ENCODE data around the gene GPR4. TPM values are rescaled to one million over a fixed set of nuclear protein-coding genes. Genes with fewer than 3 reads are reported as not detected.
A peak's percentile ranks its signal among the peaks of the same experiment; 100 is the strongest.
"Not testable (repeated sequence)": the region's sequence is repeated elsewhere in the genome, so short reads cannot be mapped to it uniquely, and the experiment has no call there.

The GPR4 gene
- total RNA-seq, 1 experiment from 2014 or later, result not detected

- H3K4me1 ChIP-seq (replicated peaks), result peaks cover 42% of the 10 kb centered on the region
- H3K27ac ChIP-seq, result no peak overlapping the region
- no peak for DNase-seq (ENCODE audit: low read depth in 1 of 2, low spot score in 2 of 2)
- no peaks in the 10 kb centered on the region for H3K9me3 ChIP-seq (replicated peaks)
- H3K4me3 ChIP-seq, result no peak overlapping the region
- peaks cover 19% of the 10 kb centered on the region for H3K36me3 ChIP-seq
- no peaks in the 10 kb centered on the region for H3K27me3 ChIP-seq (replicated peaks)
Measured at GRCh38 chr19:45636902-45637301, 34.9 kb upstream of the GPR4 start.

- no peak overlapping the region for H3K4me3 ChIP-seq
- DNase-seq (ENCODE audit: low read depth in 1 of 2, low spot score in 2 of 2), result no peak
- no peaks in the 10 kb centered on the region for H3K9me3 ChIP-seq (replicated peaks)
Measured at GRCh38 chr19:45636275-45636674, 34.3 kb upstream of the GPR4 start.

GRCh38 chr19:45632468-45633196, 30.6 kb upstream of the GPR4 start:
- Histone ChIP-seq H3K27ac (peak overlapping the region; percentile 48), H3K4me1 (replicated peaks) (peaks cover 34% of the 10 kb centered on the region), H3K4me3 (no peak overlapping the region), H3K36me3 (peaks cover 38% of the 10 kb centered on the region), H3K9me3 (replicated peaks) (no peaks in the 10 kb centered on the region), H3K27me3 (replicated peaks) (no peaks in the 10 kb centered on the region)
- DNase-seq (ENCODE audit: low read depth in 1 of 2, low spot score in 2 of 2), result peak; percentile 81 to 92

More at GRCh38 chr19:45636275-45636674, 34.3 kb upstream of the GPR4 start:
- peaks cover 19% of the 10 kb centered on the region for H3K36me3 ChIP-seq
- H3K4me1 ChIP-seq (replicated peaks), result peaks cover 42% of the 10 kb centered on the region
- no peaks in the 10 kb centered on the region for H3K27me3 ChIP-seq (replicated peaks)
- H3K27ac ChIP-seq, result no peak overlapping the region

GRCh38 chr19:45630463-45630862, 28.5 kb upstream of the GPR4 start:
- Histone ChIP-seq H3K36me3 (peaks cover 52% of the 10 kb centered on the region), H3K4me3 (no peak overlapping the region), H3K9me3 (replicated peaks) (no peaks in the 10 kb centered on the region), H3K27ac (peak overlapping the region; percentile 92), H3K4me1 (replicated peaks) (peaks cover 34% of the 10 kb centered on the region), H3K27me3 (replicated peaks) (no peaks in the 10 kb centered on the region)
- DNase-seq (ENCODE audit: low read depth in 1 of 2, low spot score in 2 of 2), result peak; percentile 76 to 95

GRCh38 chr19:45629704-45630103, 27.7 kb upstream of the GPR4 start:
- H3K9me3 ChIP-seq (replicated peaks), result no peaks in the 10 kb centered on the region
- peaks cover 59% of the 10 kb centered on the region for H3K36me3 ChIP-seq
- H3K27me3 ChIP-seq (replicated peaks), result no peaks in the 10 kb centered on the region
- peaks cover 34% of the 10 kb centered on the region for H3K4me1 ChIP-seq (replicated peaks)
- H3K4me3 ChIP-seq, result no peak overlapping the region
- peak overlapping the region; percentile 92 for H3K27ac ChIP-seq
- DNase-seq (ENCODE audit: low read depth in 1 of 2, low spot score in 2 of 2), result no peak

- H3K27me3 ChIP-seq (replicated peaks); DNase-seq (ENCODE audit: low read depth in 1 of 2, low spot score in 2 of 2); H3K9me3 ChIP-seq (replicated peaks); H3K4me3 ChIP-seq; H3K27ac ChIP-seq: not testable (repeated sequence)
- H3K36me3 ChIP-seq, result peaks cover 71% of the 10 kb centered on the region
- peaks cover 34% of the 10 kb centered on the region for H3K4me1 ChIP-seq (replicated peaks)
Measured at GRCh38 chr19:45628219-45628618, 26.2 kb upstream of the GPR4 start.

- H3K9me3 ChIP-seq (replicated peaks), result no peaks in the 10 kb centered on the region
- peaks cover 84% of the 10 kb centered on the region for H3K36me3 ChIP-seq
- DNase-seq (ENCODE audit: low read depth in 1 of 2, low spot score in 2 of 2), result no peak
- no peak overlapping the region for H3K4me3 ChIP-seq
- no peaks in the 10 kb centered on the region for H3K27me3 ChIP-seq (replicated peaks)
- H3K4me1 ChIP-seq (replicated peaks), result no peaks in the 10 kb centered on the region
- no peak overlapping the region for H3K27ac ChIP-seq
Measured at GRCh38 chr19:45623984-45624383, 22.0 kb upstream of the GPR4 start.

GRCh38 chr19:45621976-45622503, 20.0 kb upstream of the GPR4 start:
- Histone ChIP-seq H3K4me3 (no peak overlapping the region), H3K27me3 (replicated peaks) (no peaks in the 10 kb centered on the region), H3K4me1 (replicated peaks) (no peaks in the 10 kb centered on the region), H3K27ac (no peak overlapping the region), H3K9me3 (replicated peaks) (no peaks in the 10 kb centered on the region), H3K36me3 (peaks cover 80% of the 10 kb centered on the region)
- DNase-seq (ENCODE audit: low read depth in 1 of 2, low spot score in 2 of 2), result no peak

GRCh38 chr19:45621389-45621788, 19.4 kb upstream of the GPR4 start:
- Histone ChIP-seq H3K9me3 (replicated peaks) (no peaks in the 10 kb centered on the region), H3K27me3 (replicated peaks) (no peaks in the 10 kb centered on the region), H3K27ac (no peak overlapping the region), H3K4me1 (replicated peaks) (peaks cover 2% of the 10 kb centered on the region), H3K36me3 (peaks cover 80% of the 10 kb centered on the region), H3K4me3 (no peak overlapping the region)
- no peak for DNase-seq (ENCODE audit: low read depth in 1 of 2, low spot score in 2 of 2)

GRCh38 chr19:45616704-45617017, 14.6 kb upstream of the GPR4 start:
- Histone ChIP-seq H3K27me3 (replicated peaks) (no peaks in the 10 kb centered on the region), H3K9me3 (replicated peaks) (no peaks in the 10 kb centered on the region), H3K27ac (no peak overlapping the region), H3K36me3 (peaks cover 80% of the 10 kb centered on the region), H3K4me3 (no peak overlapping the region), H3K4me1 (replicated peaks) (peaks cover 22% of the 10 kb centered on the region)
- no peak for DNase-seq (ENCODE audit: low read depth in 1 of 2, low spot score in 2 of 2)

- peaks cover 22% of the 10 kb centered on the region for H3K4me1 ChIP-seq (replicated peaks)
- H3K27ac ChIP-seq, result no peak overlapping the region
- no peaks in the 10 kb centered on the region for H3K9me3 ChIP-seq (replicated peaks)
- peak; percentile 48 to 89 for DNase-seq (ENCODE audit: low read depth in 1 of 2, low spot score in 2 of 2)
- H3K36me3 ChIP-seq, result peaks cover 81% of the 10 kb centered on the region
- no peak overlapping the region for H3K4me3 ChIP-seq
- H3K27me3 ChIP-seq (replicated peaks), result no peaks in the 10 kb centered on the region
Measured at GRCh38 chr19:45615795-45616703, 14.0 kb upstream of the GPR4 start.

GRCh38 chr19:45615056-45615455, 13.0 kb upstream of the GPR4 start:
- not testable (repeated sequence) for DNase-seq (ENCODE audit: low read depth in 1 of 2, low spot score in 2 of 2); H3K27me3 ChIP-seq (replicated peaks); H3K9me3 ChIP-seq (replicated peaks); H3K4me3 ChIP-seq
- peaks cover 83% of the 10 kb centered on the region for H3K36me3 ChIP-seq
- peak overlapping the region; percentile 78 for H3K27ac ChIP-seq
- H3K4me1 ChIP-seq (replicated peaks), result peaks cover 22% of the 10 kb centered on the region

- Histone ChIP-seq H3K4me1 (replicated peaks) (peaks cover 22% of the 10 kb centered on the region), H3K27ac (peak overlapping the region; percentile 78), H3K36me3 (peaks cover 80% of the 10 kb centered on the region), H3K4me3 (no peak overlapping the region), H3K27me3 (replicated peaks) (no peaks in the 10 kb centered on the region), H3K9me3 (replicated peaks) (no peaks in the 10 kb centered on the region)
- peak; percentile 80 to 84 for DNase-seq (ENCODE audit: low read depth in 1 of 2, low spot score in 2 of 2)
Measured at GRCh38 chr19:45613926-45614725, 12.1 kb upstream of the GPR4 start.
